ENCODE measurements around the gene BCAR3. TPM values are rescaled to one million over a fixed set of nuclear protein-coding genes. Genes with fewer than 3 reads are reported as not detected.

BCAR3 gene
- total and polyA plus RNA-seq, 2 of the 4 experiments (the other 2 are of a cell fraction), result 41.4 to 46.4 TPM

- in situ Hi-C loops (cut with MboI; ENCODE audit: low sequenced_read_pairs) (no loop called here), intact Hi-C loops (cut with micrococcal nuclease) (no loop called here), dilution Hi-C loops (cut with HindIII; ENCODE audit: low sequenced_read_pairs, unreplicated experiment) (no loop called here)
- Histone ChIP-seq H4K91ac (ENCODE audit: insufficient read depth, low read depth, low read length) (no peak overlapping the region; the same call in 1 of the 2 replicates), H3K36me3 (ENCODE audit: control insufficient read depth, insufficient read depth, low read length) (peaks cover 16% of the 10 kb centered on the region), H4K5ac (ENCODE audit: low read depth, low read length) (no peak overlapping the region), H3K4ac (ENCODE audit: low read depth, low read length) (peak overlapping the region; percentile 25; the same call in 1 of the 2 replicates), H3K9me3 (ENCODE audit: control insufficient read depth, insufficient read depth, low read length) (no peaks in the 10 kb centered on the region; the same call in 1 of the 2 replicates), H3K56ac (ENCODE audit: extremely low read depth, insufficient read depth, low read length) (no peak overlapping the region), H3K9ac (ENCODE audit: low read depth, low read length) (no peak overlapping the region), H3K79me1 (ENCODE audit: low read depth in 1 of 2, low read length in 2 of 2) (peaks cover 45 to 88% of the 10 kb centered on the region in 2 experiments), H2AK5ac (ENCODE audit: low read depth, low read length) (no peak overlapping the region), H2BK120ac (ENCODE audit: low read depth, low read length) (no peak overlapping the region), H4K8ac (ENCODE audit: low read depth in 2 of 2, low read length in 2 of 2) (0 out of 4 replicates have a peak overlapping the region, but pooled peaks of 1 of the 2 experiments have one; percentile 5), H2BK5ac (ENCODE audit: low read depth, low read length, poor library complexity, severe bottlenecking) (no peak overlapping the region), H3K14ac (replicated peaks; ENCODE audit: low read depth, low read length) (no peak overlapping the region), H4K20me1 (ENCODE audit: insufficient read depth, low read length) (peaks cover 55% of the 10 kb centered on the region), H2AFZ (replicated peaks; ENCODE audit: low read length, poor library complexity) (no peak overlapping the region), H3K9me1 (ENCODE audit: insufficient read depth, low read length) (peaks cover 50% of the 10 kb centered on the region), H2AK9ac (replicated peaks; ENCODE audit: low read depth, low read length, poor library complexity) (no peak overlapping the region), H3K4me3 (ENCODE audit: insufficient read depth, low read depth, low read length) (no peak overlapping the region), H3K4me2 (ENCODE audit: low read depth, low read length) (peak overlapping the region; percentile 59; the same call in 1 of the 2 replicates), H3K18ac (ENCODE audit: low read depth, low read length) (peak overlapping the region; percentile 56; the same call in 1 of the 2 replicates), H2BK15ac (ENCODE audit: low read depth, low read length) (no peak overlapping the region; the same call in 2 of the 3 replicates), H3K27ac (ENCODE audit: insufficient read depth, low read length) (peak overlapping the region; percentile 42; the same call in 1 of the 2 replicates), H3K27me3 (ENCODE audit: control insufficient read depth, insufficient read depth, low read length) (no peaks in the 10 kb centered on the region), H3K4me1 (ENCODE audit: control insufficient read depth, insufficient read depth, low read length) (peaks cover 9% of the 10 kb centered on the region), H2BK20ac (ENCODE audit: low read depth, low read length) (no peak overlapping the region), H3K23ac (ENCODE audit: low read depth, low read length) (no peak overlapping the region)
- DNase-seq (no peak), ATAC-seq (ENCODE audit: low read depth) (peak; percentile 40; the same call in 1 of the 2 replicates)
- BruUV-seq (replicated peaks), result no TSS peak
- ChIA-PET POLR2A (ENCODE audit: unreplicated experiment) (no interaction called here), CTCF (no interaction called here)
- WGBS, 2 experiments (ENCODE audit: extremely low coverage in 2 of 2, insufficient read length in 1 of 2), result no CpG with 5 or more reads among the region's 7 CpGs
- no peak for TF ChIP-seq CEBPB (IDR thresholded peaks at IDR 0.05; ENCODE audit: low read depth, low read length)
- TF ChIP-seq BHLHE40 (IDR thresholded peaks at IDR 0.05; ENCODE audit: low read depth, low read length), result no peak
- no peak for TF ChIP-seq CHD1 (IDR thresholded peaks at IDR 0.05; ENCODE audit: low read depth, low read length)
- TF ChIP-seq RFX5 (IDR thresholded peaks at IDR 0.05; ENCODE audit: low read depth, low read length), result no peak
- no peak for TF ChIP-seq RCOR1 (IDR thresholded peaks at IDR 0.05; ENCODE audit: insufficient replicate concordance, low read length)
- TF ChIP-seq RAD21 (IDR thresholded peaks at IDR 0.05; ENCODE audit: low read length), result no peak
- TF ChIP-seq, protein P1, sequence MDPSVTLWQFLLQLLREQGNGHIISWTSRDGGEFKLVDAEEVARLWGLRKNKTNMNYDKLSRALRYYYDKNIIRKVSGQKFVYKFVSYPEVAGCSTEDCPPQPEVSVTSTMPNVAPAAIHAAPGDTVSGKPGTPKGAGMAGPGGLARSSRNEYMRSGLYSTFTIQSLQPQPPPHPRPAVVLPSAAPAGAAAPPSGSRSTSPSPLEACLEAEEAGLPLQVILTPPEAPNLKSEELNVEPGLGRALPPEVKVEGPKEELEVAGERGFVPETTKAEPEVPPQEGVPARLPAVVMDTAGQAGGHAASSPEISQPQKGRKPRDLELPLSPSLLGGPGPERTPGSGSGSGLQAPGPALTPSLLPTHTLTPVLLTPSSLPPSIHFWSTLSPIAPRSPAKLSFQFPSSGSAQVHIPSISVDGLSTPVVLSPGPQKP (IDR thresholded peaks at IDR 0.05; ENCODE audit: borderline replicate concordance, low read depth, low read length), result no peak
- no peak for TF ChIP-seq NFE2L2 (IDR thresholded peaks at IDR 0.05; ENCODE audit: low read depth, low read length)
- TF ChIP-seq MAZ (IDR thresholded peaks at IDR 0.05; ENCODE audit: borderline replicate concordance, low read depth, low read length), result no peak
- TF ChIP-seq SMC3 (IDR thresholded peaks at IDR 0.05; ENCODE audit: low read depth, low read length), result no peak
- no peak for TF ChIP-seq POLR2A (IDR thresholded peaks at IDR 0.05; ENCODE audit: low read depth, low read length)
- no peak for TF ChIP-seq MXI1 (IDR thresholded peaks at IDR 0.05; ENCODE audit: borderline replicate concordance, low read depth, low read length)
- no peak for TF ChIP-seq FOS (IDR thresholded peaks at IDR 0.05; ENCODE audit: low read depth, low read length)
- TF ChIP-seq USF2 (IDR thresholded peaks at IDR 0.05; ENCODE audit: low read depth, low read length), result no peak
- no peak for TF ChIP-seq CTCF (conservative IDR thresholded peaks at IDR 0.05; ENCODE audit: low read depth, low read length)
These were observed 29.2 kb downstream of the BCAR3 start for GRCh38 chr1:93652323-93652949.

Measured in IMR-90 (cell line).